NCI-H748 treated with DMSO at 0.1 percent for 48 hours (cell line): ENCODE data around the gene LOXL1.

Experiments used
- DNase-seq: peaks from one replicate; lab custom pipeline; 2025; lab: John Stamatoyannopoulos, UW

LOXL1 gene, protein sequence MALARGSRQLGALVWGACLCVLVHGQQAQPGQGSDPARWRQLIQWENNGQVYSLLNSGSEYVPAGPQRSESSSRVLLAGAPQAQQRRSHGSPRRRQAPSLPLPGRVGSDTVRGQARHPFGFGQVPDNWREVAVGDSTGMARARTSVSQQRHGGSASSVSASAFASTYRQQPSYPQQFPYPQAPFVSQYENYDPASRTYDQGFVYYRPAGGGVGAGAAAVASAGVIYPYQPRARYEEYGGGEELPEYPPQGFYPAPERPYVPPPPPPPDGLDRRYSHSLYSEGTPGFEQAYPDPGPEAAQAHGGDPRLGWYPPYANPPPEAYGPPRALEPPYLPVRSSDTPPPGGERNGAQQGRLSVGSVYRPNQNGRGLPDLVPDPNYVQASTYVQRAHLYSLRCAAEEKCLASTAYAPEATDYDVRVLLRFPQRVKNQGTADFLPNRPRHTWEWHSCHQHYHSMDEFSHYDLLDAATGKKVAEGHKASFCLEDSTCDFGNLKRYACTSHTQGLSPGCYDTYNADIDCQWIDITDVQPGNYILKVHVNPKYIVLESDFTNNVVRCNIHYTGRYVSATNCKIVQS

DNA sequence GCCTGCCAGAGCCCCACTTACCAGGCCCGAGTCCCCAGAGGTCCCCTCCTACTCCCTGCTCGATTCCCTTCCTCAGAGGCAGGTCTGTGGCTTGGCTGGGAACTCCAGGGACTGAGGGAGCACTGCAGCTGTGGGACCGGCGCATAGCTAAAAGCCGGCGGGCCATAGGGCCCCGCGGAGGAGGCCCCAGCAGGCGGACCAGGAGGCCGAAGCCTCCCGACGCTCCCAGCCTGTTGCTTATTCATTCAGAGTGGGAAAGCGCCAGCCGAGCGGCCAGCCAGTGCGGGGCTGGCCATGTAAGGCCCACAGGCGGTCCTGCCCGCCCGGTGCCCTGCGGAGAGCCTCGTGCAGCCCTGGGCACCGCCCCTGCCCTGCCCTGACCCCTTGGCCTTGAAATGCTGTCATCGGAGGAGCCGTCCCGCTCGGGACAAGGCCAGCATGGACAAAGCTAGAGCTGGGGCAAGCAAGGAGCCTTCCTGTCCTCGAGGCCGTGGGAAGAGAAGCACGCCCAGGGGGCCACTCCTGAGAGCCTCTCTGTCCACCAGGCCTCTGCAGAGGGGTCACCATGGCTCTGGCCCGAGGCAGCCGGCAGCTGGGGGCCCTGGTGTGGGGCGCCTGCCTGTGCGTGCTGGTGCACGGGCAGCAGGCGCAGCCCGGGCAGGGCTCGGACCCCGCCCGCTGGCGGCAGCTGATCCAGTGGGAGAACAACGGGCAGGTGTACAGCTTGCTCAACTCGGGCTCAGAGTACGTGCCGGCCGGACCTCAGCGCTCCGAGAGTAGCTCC lies at the start of gene LOXL1:
LOXL1 (plus strand) TSS at position 244 of the 784 bp plus-strand sequence; CDS start at position 566, 322 bp downstream.
- peak; percentile 16 for DNase-seq

DNA sequence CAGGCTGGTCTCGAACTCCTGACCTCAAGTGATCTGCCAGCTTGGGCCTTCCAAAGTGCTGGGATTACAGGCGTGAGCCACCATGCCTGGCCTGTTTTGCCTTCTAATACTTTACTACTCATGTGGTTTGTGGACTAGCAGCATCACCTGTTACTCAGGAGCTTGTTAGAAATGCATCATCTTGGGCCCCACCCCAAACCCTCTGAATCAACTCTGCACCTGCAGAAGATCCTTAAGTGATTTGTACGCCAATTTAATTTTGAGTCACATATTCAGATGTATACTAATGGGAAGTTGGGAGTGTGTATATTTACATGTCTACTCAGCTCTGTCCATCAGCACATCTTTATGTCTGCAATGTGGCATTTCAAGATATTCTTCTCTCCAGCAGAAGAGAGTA lies 46.8 kb upstream of the LOXL1 start:
- no peak for DNase-seq

DNA sequence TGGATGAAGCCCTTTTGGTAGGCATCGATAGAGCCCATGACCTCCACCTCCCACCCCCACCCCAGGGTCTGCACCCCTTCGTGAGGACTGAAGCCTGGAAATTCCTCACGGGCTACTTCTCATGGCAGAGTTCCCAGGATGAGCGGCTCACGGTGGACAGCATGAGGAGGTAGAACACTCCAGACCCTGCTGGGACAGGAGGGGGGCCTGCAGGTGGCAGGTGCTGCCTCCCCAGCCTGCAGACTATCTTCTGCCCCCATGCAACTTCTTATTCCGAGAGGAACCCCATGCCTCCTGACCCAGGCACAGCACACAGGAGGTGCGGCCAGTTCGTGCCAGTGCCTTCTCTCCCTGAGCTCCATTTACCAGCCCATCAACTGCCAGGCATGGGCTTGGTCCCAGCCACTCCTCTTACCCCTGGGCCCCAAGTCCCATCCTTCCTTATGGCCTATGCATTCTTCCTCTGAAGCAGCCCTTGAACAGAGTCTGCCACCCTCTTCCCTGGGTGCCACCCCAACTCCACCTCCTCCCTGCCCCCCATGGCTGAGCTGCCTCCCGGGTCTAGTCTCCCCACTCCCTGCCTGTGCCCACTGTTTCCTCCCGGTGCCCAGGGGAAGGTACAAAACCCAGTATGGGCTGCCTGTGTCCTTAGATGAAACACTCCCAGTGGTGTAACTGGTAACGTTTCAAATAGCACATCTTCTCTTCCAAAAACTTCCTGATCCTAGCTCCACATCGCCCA lies 44.5 kb upstream of the LOXL1 start:
- DNase-seq, result no peak

DNA sequence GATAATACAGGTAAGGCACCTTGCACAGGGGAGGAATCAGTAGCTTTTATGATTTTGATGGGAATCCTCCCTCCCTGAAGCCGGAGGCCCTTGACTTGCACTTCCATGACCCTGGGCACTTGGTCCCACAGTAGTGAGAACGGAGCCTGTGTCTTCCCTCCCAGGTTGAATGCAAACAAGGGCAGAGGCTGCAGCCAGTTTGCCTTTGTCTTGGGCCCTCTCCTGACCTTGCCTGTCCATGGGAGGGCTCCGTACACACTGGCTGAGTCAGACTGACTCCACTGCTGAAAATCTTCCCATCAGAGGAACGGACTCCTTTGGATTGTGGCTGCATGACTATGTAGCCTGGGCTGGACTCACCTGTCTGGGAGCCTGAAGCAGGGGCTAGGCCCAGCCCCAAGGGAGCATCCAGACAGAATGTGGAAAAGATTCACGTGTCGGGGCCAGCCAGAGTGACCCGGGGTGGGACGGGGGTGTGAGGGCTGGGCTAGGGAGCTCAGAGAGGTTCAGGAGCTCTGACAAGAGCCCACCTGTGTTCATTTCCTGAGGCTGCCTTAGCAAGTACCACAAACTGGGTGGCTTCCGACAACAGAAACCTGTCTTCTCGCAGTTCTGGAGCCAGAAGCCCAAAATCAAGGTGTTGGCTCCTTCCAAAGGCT lies 43.4 kb upstream of the LOXL1 start:
- DNase-seq, result no peak

DNA sequence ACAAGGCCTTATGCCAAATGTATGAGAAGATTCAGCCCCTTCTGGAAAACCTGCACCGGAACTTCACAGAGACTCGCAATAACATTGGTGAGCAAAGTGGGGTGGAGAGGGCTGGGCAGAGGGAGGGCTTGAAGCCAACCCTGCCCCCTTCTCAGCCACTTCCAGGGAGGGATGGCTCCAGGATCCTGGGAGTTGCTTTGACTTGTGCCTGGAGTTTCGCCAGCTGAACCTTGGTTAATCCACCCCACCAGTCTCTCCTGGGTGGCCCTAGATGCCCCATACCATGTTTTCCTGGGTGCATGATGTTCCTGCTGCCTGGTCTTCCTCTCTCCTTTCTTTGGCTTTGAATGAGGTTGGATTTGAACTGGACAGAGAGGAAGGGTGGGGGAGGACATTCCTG lies 42.1 kb upstream of the LOXL1 start:
- DNase-seq, result no peak

DNA sequence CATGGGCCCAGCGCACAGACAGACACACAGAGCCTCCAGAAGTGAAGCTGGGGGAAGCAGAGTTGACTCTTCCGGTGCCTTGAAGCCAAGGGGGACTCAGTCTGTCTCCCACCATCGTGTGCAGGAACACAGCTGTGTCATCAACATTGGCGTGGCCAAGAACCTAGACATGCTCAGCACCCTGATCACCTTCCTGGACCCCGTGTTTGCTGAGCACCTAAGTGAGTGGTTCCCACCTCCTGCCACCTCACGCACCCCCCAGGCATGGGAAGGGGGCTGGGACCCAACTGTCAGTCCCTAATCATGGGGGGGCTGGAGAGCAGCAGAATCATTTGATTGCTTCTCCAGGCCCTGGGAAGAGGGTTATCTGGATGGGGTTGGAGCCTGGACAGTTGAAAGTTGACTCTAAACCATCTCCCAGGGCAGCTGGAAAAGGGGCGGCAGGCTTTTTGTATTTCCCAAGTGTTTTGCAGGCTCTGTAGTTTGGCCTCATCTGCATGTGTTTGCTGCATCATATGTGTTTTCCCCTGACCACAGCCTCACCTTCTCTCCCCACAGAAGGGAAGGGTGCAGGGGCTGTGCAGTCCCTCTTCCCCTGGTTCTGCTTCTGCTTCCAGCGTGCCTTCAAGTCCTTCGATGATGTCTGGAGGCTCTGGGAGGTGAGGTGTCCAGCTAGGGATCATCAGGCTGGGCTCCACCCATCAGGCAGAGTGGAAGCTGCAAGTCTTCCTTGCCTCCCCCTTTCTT lies 40.1 kb upstream of the LOXL1 start:
- DNase-seq, result no peak

DNA sequence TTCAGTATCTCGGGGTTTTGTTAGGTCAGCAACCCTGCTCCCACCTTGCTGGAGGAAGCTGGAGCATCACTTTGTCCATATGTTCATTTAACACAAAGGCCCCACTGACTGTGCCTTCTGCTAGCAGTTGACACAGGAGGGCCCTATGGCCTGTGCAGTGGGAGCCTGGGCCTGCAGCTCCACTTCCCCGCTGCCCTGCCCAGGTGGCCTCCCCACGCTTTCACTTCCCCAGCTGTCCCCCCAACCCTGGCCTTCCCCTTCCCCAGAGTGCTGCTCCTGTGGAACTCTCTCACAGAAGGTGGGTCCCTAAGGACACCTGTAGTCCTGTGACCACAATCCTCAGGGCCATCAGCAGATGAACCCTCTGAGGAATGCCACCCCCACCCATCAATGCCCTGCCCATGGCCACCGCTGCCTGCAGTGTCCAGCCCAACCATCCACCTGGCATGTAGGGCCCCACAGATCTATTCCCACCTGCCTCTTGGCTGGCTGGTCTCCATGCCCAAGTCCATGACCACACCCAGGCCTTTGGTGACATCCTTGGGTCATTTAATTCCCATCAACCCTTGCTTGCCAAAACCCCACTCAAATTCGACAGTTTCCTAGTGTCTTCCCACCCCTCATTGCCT lies 39.4 kb upstream of the LOXL1 start:
- DNase-seq, result no peak

DNA sequence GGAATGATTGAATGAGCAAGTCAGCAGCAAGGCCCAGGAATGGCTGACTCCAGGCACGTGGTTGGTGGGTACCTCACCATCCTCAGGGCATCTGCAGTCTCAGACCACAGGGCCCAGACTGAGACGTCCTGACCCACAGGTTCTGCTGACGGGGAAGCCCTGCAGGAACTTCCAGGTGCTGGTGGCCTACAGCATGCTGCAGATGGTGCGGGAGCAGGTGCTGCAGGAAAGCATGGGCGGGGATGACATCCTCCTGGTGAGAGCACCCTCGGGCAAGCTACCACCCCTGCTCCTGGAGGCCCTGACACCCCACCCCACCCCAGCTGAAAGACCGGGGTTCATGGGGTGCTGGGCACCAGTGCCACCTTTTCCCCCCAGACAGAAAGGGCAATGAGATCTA lies 38.8 kb upstream of the LOXL1 start:
- DNase-seq, result no peak

DNA sequence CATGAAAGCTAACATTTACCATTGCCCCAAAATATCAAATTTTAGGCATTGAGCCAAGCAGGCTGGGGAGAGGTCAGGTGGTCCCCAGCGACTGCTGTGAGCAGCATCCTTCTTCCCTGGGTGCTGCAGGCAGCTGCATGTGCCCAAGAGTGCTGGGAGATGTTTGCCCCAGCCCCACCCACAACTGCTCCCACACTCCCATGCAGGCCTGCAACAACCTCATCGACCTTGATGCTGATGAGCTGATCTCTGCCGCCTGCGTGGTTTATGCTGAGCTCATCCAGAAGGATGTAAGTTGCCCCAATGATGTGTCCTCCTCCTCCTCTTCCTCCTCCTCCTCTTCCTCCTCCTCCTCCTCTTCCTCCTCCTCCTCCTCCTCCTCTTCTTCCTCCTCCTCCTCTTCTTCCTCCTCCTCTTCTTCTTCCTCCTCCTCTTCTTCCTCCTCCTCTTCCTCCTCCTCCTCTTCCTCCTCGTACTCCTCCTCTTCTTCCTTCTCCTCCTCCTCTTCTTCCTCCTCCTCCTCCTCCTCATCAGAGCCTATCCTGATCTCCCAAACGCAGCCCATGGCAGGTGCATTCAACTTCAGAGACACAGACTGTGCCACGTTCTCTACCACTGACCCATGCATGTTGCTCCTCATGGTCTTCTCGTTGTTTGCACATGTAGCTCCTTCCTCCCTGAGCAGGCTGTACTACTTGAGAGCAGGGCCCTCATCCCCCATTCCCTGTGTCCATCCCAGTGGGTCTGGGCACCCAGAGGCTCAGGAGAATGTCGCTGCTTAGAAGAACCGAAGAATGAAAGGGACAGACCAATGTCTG lies 37.8 kb upstream of the LOXL1 start:
- no peak for DNase-seq

DNA sequence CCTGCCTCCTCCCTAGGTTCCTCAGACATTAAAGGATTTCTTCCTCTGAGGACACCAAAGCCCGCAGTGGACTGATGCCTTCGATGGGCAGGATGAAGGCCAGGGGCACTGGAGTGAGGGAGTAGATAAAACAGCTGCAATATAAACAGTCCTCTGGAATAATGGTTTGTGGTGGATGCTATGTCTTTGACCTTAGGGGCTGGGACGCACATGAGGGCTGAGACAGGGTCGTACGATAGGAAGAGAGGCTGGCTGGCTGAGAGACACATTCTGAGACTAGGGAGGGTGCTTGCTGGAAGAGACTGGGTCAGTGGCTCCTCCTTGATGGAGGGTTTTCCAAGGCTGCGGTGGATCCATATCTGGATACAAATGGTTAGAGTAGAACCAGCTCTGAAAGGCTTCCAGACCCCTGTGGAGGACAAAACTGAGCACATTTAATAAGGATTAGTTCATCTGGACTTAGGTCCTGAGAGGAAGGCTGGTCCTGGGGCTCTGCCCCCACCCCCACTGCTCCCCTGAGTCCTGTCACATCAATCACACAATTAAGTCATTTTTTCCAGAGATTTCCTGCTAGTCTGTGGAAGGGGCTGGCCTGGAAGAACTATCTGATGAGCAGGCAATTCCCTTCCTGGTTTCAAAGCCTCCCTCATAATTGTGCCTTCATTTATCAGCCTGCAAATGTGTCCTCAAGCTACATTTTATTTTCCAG lies 37.1 kb upstream of the LOXL1 start:
- no peak for DNase-seq

DNA sequence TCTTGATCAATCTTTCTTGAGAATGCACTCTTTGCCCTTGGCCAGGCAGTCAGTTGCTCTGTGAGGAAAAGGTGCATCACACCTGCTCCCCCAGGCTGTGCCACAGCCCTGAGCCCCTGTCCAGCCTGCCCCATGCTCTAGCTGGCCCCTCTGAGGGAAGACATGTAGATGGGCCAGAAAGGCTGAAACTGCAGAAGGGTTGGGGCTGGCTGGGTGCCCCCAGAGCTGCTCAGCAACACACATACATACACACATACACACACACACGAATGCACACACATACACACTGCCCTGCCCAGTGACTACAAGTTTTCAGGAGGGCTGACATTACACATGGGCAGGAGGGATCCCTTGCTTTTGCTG lies 36.5 kb upstream of the LOXL1 start:
- no peak for DNase-seq

DNA sequence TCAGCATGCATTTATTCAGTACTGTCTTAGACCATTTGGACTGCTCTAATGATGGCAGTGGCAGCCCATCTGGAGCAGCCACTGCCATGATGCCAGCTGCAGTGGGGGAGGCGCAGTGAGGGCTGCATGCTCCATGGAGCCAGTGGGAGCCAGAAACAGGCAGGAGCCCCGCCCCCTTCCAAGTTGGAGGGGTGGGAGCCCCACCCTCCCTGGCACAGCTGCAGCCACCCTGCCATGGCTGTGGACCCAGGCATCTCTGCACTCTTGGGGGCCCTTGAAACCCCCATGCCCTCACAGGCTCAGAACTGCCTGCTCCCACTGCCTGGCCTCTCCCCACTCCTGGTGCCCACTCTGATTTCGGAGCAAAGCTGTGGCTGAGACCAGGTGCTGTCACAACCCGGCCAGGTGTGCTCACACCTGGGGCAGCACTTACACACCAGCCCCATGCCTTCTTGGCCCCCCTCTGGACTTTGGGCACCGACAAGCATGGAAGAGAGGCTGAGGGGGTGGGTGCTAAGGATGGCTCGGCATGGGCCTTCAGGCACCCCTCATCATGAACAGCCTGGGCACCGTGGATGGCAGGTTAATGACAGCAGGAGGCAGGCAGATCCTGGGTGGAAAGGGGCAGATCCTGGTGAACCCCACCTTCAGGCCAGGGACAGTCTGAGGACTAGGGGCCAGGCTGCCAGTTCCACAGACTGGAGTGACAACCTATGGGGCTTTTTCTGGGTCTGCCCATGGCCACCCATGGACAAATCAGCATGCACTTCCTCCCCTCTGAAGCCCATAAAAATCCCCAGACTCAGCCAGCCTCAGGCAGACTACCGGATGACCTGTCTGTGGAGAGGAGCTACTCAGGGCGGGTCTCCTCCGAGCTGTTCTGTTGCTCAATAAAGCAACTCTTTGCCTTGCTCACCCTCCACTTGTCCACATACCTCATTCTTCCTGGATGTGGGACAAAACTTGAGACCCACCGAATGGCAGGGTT lies 34.6 kb upstream of the LOXL1 start:
- DNase-seq, result no peak

DNA sequence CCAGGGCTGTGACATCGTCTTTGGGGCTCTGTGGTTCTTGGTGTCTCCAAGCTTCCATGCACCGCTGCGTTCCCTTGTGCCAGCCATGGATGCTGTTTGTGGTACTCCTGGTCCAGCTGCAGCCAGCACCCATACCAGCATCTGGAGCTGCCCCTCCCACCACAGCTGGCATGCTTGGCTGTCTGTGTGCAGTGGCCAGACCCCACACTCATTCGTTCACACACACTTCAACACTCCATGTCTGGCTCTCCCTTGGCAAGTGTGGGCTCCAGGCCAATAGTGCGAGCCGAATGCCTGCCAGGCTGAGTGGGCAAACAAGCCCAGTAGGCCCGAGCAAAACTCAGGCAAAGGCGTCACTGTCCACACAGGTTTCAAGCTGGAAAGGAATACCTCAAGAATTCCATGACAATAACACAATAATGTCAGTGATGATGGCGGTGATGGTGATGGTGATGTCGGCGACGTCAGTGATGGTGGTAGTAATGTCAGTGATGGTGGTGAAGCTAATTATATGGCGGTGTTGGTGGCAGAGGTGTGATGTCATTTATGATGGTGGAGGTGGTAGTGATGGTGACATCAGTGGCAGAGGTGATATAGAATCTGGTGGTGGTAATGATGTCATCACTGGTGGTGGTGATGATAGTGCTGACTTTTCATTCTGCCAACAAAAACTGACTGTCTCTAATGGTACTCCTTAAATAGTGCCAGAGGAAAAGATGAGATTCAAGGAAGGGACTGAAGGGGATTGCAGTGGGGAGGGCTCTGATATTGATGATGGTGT lies 33.6 kb upstream of the LOXL1 start:
- no peak for DNase-seq

DNA sequence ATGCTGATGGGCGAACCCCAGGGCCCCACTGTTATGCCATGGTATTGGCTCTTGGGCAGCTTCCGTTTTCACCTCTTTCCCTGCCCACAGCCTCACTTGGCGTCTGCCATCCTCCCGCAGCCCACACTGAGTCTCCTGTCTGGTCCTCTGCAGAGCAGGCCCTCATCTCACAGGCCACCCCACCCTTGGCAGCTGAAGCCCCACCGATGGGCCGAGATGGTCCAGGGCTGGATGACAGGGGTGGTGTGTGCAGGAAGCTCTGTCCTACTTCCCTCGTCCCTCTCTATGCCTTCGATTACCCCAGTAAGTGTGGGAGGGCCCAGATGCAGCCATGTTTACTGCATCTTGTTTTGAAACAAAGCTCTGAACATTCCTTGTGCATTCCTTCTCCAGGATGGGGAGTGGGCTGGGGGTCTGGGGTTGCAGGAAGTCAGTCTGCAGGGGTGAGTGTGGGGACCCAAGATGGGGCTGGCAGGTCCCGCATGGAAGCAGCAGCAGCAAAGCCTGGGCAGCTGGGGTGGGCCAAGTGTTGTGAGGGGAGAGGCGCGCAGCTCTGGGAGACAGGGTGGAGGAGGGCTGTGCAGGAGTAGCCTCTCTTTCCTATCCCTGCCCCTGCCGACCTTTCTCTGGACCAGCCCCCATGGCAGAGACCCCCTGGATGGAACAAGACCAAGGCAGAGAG lies 32.0 kb upstream of the LOXL1 start:
- no peak for DNase-seq

DNA sequence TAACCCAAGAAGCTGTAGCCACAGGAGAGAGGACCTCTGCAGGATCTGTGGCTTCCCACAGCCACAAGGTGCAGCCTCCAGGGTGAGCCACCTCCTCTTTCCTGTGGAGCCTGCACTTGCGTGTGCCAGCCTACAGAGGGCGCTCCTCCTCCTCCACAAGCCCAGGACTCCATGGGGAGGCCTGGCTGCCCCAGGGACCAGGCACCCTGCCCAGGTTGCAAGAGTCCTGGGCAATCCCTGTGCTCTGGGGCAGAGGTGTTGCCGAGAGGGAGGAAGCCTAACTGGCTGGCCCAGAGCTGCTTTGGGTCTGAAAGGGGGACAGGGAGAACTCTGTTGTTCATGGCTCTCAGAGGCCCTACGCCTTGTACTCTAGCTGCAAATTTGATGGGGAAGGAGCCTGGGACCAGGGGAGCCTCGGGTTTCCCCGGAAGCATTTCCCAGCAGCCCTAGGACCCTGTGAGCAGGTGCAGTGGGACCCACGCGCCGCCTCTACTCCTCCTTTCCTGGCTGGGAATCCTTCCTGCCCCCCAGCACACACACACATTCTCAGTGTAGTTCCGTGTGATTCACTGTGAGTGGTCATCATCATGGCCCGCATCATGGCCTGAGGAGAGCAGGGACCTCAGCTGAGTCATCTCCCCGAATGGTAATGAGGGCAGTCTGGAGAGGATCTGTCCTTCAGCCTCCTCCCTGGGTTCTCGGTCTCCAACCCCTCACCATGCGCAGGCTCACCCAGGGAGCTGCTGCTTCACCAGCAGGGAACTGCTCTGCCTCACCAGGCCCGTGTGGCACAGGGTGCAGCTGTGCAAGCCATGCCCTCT lies 28.6 kb upstream of the LOXL1 start:
- DNase-seq, result no peak
